GM10248 (cell line): ENCODE results near the gene RPS4Y2.

Experiments used
- CTCF ChIA-PET: fragments of 300-600 bp; sonication (Branson Sonifier 250); formaldehyde crosslinking; extraction: SDS; loops from one replicate; lab custom pipeline; 2021; ENCODE audit warnings: antibody characterized with exemption; lab: Yijun Ruan, JAX
- POLR2A ChIA-PET: fragments of 350-650 bp; sonication (Branson Sonifier 250); formaldehyde crosslinking; extraction: SDS; loops from one replicate; lab custom pipeline; 2020; ENCODE audit warnings: antibody characterized with exemption; lab: Yijun Ruan, JAX
- DNase-seq: peaks from one replicate; pipeline ENCODE4 v3.0.0; 2012; ENCODE audit errors: extremely low spot score
- TF ChIP-seq, protein P1 (sequence below): IDR thresholded peaks from 2 replicates; pipeline ENCODE4 v1.5.1; 2012; ENCODE audit warnings: mild to moderate bottlenecking, low read depth; ENCODE audit errors: extremely low read depth, missing control alignments, control extremely low read depth

Gene RPS4Y2

DNA sequence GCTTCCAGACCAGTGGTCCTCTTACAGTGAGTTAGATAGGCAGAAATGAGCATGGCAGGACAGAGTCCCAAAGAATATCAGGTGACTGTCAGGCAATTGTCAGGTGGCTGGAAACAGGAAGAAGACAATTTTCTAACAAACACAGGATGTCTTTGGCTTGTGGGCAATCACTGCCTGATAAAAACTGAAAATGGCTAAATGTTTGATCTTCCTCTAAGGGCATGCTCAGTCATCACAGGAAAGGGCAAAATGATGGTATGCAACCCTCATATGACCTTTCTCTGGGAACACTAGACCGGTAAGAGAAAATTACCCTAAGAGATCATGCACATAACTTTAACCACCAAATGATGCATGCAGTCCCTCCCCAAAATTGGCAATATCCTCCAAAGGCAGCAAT is 57.6 kb downstream of the RPS4Y2 start:
- ChIA-PET CTCF (no interaction called here), POLR2A (no interaction called here)
- DNase-seq: no peak
- TF ChIP-seq, protein P1, sequence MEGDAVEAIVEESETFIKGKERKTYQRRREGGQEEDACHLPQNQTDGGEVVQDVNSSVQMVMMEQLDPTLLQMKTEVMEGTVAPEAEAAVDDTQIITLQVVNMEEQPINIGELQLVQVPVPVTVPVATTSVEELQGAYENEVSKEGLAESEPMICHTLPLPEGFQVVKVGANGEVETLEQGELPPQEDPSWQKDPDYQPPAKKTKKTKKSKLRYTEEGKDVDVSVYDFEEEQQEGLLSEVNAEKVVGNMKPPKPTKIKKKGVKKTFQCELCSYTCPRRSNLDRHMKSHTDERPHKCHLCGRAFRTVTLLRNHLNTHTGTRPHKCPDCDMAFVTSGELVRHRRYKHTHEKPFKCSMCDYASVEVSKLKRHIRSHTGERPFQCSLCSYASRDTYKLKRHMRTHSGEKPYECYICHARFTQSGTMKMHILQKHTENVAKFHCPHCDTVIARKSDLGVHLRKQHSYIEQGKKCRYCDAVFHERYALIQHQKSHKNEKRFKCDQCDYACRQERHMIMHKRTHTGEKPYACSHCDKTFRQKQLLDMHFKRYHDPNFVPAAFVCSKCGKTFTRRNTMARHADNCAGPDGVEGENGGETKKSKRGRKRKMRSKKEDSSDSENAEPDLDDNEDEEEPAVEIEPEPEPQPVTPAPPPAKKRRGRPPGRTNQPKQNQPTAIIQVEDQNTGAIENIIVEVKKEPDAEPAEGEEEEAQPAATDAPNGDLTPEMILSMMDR: no peak

DNA sequence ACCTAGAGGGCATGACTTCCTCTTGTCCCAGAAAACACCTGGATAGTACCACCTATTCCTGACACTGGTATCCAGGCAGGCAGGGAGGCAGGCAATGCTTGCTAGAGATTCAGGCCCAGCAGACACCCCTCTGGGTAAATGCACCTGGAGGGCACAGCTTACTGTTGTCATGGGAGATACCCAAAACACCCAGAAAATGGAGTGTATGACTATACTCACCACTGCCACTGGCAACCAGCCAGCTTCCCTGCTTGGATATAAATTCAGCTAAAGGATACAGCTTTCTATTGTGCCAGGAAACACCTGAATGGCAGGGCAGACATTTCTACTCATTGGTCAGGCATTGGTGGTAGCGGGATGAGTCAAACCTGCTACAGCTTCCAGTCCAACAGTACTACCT is 58.9 kb downstream of the RPS4Y2 start:
- ChIA-PET POLR2A (no interaction called here), CTCF (no interaction called here)
- TF ChIP-seq, protein P1: no peak
- DNase-seq: no peak

DNA sequence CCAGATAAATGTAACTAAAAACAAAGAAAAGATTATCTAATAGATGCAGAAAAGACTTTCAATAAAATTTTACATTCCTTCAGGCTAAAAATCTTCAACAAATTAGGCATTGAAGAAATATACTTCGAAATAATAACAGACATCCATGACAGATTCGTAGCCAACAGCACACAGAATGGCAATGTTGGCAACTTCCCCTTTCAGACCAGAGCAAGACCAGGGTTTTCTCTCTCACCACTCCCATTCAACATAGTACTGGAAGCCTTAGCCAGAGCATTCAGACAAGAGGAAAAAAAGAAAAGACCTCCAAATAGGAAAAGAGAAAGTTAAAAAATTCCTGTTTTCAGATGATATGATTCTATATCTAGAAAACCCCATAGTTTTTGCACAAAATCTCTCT is 61.2 kb downstream of the RPS4Y2 start:
- no peak for DNase-seq
- TF ChIP-seq, protein P1: no peak
- ChIA-PET CTCF (no interaction called here), POLR2A (no interaction called here)
